Endothelial cell of umbilical vein (primary cell): ENCODE results near the gene ATG101. TPM values are rescaled to one million over a fixed set of nuclear protein-coding genes. Genes with fewer than 3 reads are reported as not detected.

ENCODE experiments used
- BruUV-seq: library from RNA; stranded (reverse); fragments of 400-500 nt; replicated peaks from 2 replicates; lab custom pipeline; 2021; lab: Mats Ljungman, UMichigan
- CTCF ChIA-PET: fragments of 300-600, 350-600 bp; sonication (Branson Sonifier 250); formaldehyde crosslinking; loops from one replicate; lab custom pipeline; 2021; ENCODE audit warnings: antibody characterized with exemption, inconsistent platforms; lab: Charles Lee
- POLR2A ChIA-PET: fragments of 300-600, 350-600 bp; sonication (Branson Sonifier 250); formaldehyde crosslinking; loops from one replicate; lab custom pipeline; 2021; ENCODE audit warnings: antibody characterized with exemption, inconsistent platforms; lab: Charles Lee
- DNase-seq: peaks from one replicate; pipeline ENCODE4 v3.0.0-alpha.2; 2011; ENCODE audit warnings: low read depth, low spot score
- FAIRE-seq: peaks from 2 replicates; lab custom pipeline; 2011; peaks lifted over from hg19 to GRCh38; lab: Jason Lieb, UNC
- H2AFZ ChIP-seq: 2 replicates; pipeline ENCODE4 v1.6.0; 2012; ENCODE audit warnings: low read depth, low read length, control low read depth, inconsistent platforms
- H3K27ac ChIP-seq: 2 replicates; pipeline ENCODE4 v1.5.1; 2011; ENCODE audit warnings: low read depth, mild to moderate bottlenecking, control low read depth, low read length, moderate library complexity; ENCODE audit not compliant: insufficient read depth
- H3K27me3 ChIP-seq, 2 experiments: 2 replicates each; pipeline versions ENCODE4 v1.6.0 to v1.6.1; 2011; ENCODE audit warnings: low read length in 2 of 2, mixed read lengths in 1 of 2; ENCODE audit not compliant: control insufficient read depth in 2 of 2, insufficient read depth in 2 of 2
- H3K36me3 ChIP-seq, 2 experiments: 2 replicates in 1 of 2; 3 replicates in 1 of 2; pipeline ENCODE4 v1.5.1; 2011; ENCODE audit warnings: low read length in 2 of 2, mild to moderate bottlenecking in 1 of 2, moderate library complexity in 1 of 2; ENCODE audit not compliant: control insufficient read depth in 2 of 2, insufficient read depth in 2 of 2; ENCODE audit errors: extremely low read depth in 1 of 2
- H3K4me1 ChIP-seq: 3 replicates; pipeline ENCODE4 v1.5.1; 2011; ENCODE audit warnings: mild to moderate bottlenecking, low read length; ENCODE audit not compliant: control insufficient read depth, insufficient read depth; ENCODE audit errors: extremely low read depth
- H3K4me2 ChIP-seq: 2 replicates; pipeline ENCODE4 v1.6.1; 2011; ENCODE audit warnings: low read length, control low read depth, mixed read lengths; ENCODE audit not compliant: insufficient read depth
- H3K4me3 ChIP-seq, 3 experiments: fragments of 200-600 bp in 1 of 3; sonication (generic), shearing (Covaris generic) in 1 of 3; replicated peaks in 1 of 3; 2 replicates each; pipeline ENCODE4 v1.5.1; 2011 to 2016; ENCODE audit warnings: control low read depth in 3 of 3, low read length in 3 of 3, mild to moderate bottlenecking in 2 of 3, inconsistent platforms in 1 of 3, low read depth in 1 of 3, moderate library complexity in 1 of 3; ENCODE audit not compliant: insufficient read depth in 1 of 3
- H3K79me2 ChIP-seq: 2 replicates; pipeline ENCODE4 v1.6.0; 2012; ENCODE audit warnings: low read length, inconsistent platforms; ENCODE audit not compliant: control insufficient read depth, insufficient read depth
- H3K9ac ChIP-seq: replicated peaks from 2 replicates; pipeline ENCODE3; 2011; ENCODE audit warnings: low read length, control low read depth; ENCODE audit not compliant: insufficient read depth; ENCODE audit errors: extremely low read depth
- H3K9me1 ChIP-seq: replicated peaks from 3 replicates; pipeline ENCODE4 v1.6.0; 2011; ENCODE audit warnings: mild to moderate bottlenecking, low read length; ENCODE audit not compliant: control insufficient read depth, insufficient read depth; ENCODE audit errors: extremely low read depth
- H3K9me3 ChIP-seq: replicated peaks from 2 replicates; pipeline ENCODE4 v1.5.1; 2012; ENCODE audit warnings: low read length, inconsistent platforms; ENCODE audit not compliant: control insufficient read depth, insufficient read depth
- H4K20me1 ChIP-seq: replicated peaks from 2 replicates; pipeline ENCODE3; 2011; ENCODE audit warnings: mild to moderate bottlenecking, low read length; ENCODE audit not compliant: control insufficient read depth, insufficient read depth; ENCODE audit errors: extremely low read depth
- CTCF ChIP-seq, 2 donors: IDR thresholded peaks; 1 replicate in 1 of 2; 2 replicates in 1 of 2; pipeline ENCODE4 v1.5.1; 2011; ENCODE audit warnings: low read length in 2 of 2, mild to moderate bottlenecking in 2 of 2, moderate library complexity in 2 of 2, control low read depth in 1 of 2, inconsistent platforms in 1 of 2, low read depth in 1 of 2; ENCODE audit not compliant: insufficient read depth in 1 of 2; ENCODE audit errors: extremely low read depth in 1 of 2
- EZH2 ChIP-seq: IDR thresholded peaks from 2 replicates; pipeline ENCODE4 v1.6.1; 2012; ENCODE audit warnings: borderline replicate concordance, low read depth, mild to moderate bottlenecking, moderate library complexity, low read length, inconsistent platforms; ENCODE audit not compliant: severe bottlenecking
- FOS ChIP-seq: IDR thresholded peaks from 2 replicates; pipeline ENCODE4 v1.6.1; 2011; ENCODE audit warnings: mild to moderate bottlenecking, low read length, moderate library complexity, borderline replicate concordance; ENCODE audit not compliant: insufficient read depth
- GATA2 ChIP-seq: IDR thresholded peaks from 2 replicates; pipeline ENCODE4 v1.7.0; 2011; ENCODE audit warnings: low read depth, mild to moderate bottlenecking, moderate library complexity, mixed read lengths, low read length; ENCODE audit not compliant: insufficient read length, insufficient read depth
- JUN ChIP-seq: IDR thresholded peaks from 2 replicates; pipeline ENCODE4 v1.6.1; 2011; ENCODE audit warnings: borderline replicate concordance, low read depth; ENCODE audit not compliant: insufficient read length, insufficient read depth
- MAX ChIP-seq: IDR thresholded peaks from 2 replicates; pipeline ENCODE4 v1.6.1; 2011; ENCODE audit not compliant: insufficient read depth, insufficient read length
- MYC ChIP-seq: IDR thresholded peaks from one replicate; pipeline ENCODE4 v1.6.1; 2011; ENCODE audit warnings: mild to moderate bottlenecking, low read depth, low read length
- POLR2A ChIP-seq: IDR thresholded peaks from 2 replicates; pipeline ENCODE4 v1.6.1; 2012; ENCODE audit warnings: low read depth, mild to moderate bottlenecking, control low read depth, low read length
- POLR2AphosphoS5 ChIP-seq: IDR thresholded peaks from 2 replicates; pipeline ENCODE4 v1.6.1; 2012; ENCODE audit warnings: low read depth, mild to moderate bottlenecking, control low read depth, low read length, moderate library complexity; ENCODE audit not compliant: insufficient read depth
- dilution Hi-C: fragments of 300-500 bp; cut with MboI; formaldehyde crosslinking; loops from one replicate; pipeline ENCODE4 v1.15.0; 2019; ENCODE audit warnings: low sequenced_read_pairs; ENCODE audit not compliant: extremely low pct_ligation_motif_present
- intact Hi-C: fragments of 100-400 bp; cut with micrococcal nuclease; formaldehyde crosslinking; loops from one replicate; pipeline ENCODE4 v1.10.0; 2022
- polyA plus RNA-seq, 4 experiments: library from polyadenylated mRNA; depleted of rRNA in 3 of 4; stranded (reverse) in 3 of 4; unstranded in 1 of 4; fragments of >200 nt; gene quantifications; 2 replicates each; pipeline versions ENCODE4 v1.2.1 to v1.2.3, GENCODE V29; 2011 to 2012; ENCODE audit warnings: missing spikeins in 1 of 4
- total RNA-seq: library from RNA; stranded (reverse); gene quantifications from 2 replicates; pipeline ENCODE4 v1.2.3, GENCODE V29; 2021

The ATG101 gene
- total and polyA plus RNA-seq, 2 donors (not counting 3 experiments of a cell fraction or from before 2014, with no cell fraction given), result 41.6 to 78.4 TPM

- ChIA-PET CTCF (interaction anchor here (1.3 to 7.8 kb wide), 2 partner anchors 90 to 96 kb away, joined by 6 to 163 read pairs; no protein-coding TSS in a partner anchor), POLR2A (no interaction called here)
- Histone ChIP-seq H3K4me1 (peaks cover 26% of the 10 kb centered on the region), H4K20me1 (no peaks in the 10 kb centered on the region), H3K9ac (no peak overlapping the region), H3K36me3 (no peaks in the 10 kb centered on the region), H3K79me2 (no peaks in the 10 kb centered on the region), H3K9me3 (no peaks in the 10 kb centered on the region), H3K27me3 (peaks cover 0 to 1% of the 10 kb centered on the region in 2 experiments), H2AFZ (no peak overlapping the region), H3K27ac (no peak overlapping the region), H3K9me1 (no peaks in the 10 kb centered on the region), H3K4me3 (no peak overlapping the region), H3K4me2 (no peak overlapping the region)
- dilution Hi-C loops (no loop called here), intact Hi-C loops (loop anchor here (10.0 kb wide), 1 partner anchor 882 kb away; the partner anchor contains the start of gene EIF4B)
- TF ChIP-seq MYC (no peak), POLR2AphosphoS5 (no peak), GATA2 (no peak)
- no peak for DNase-seq
- no TSS peak for BruUV-seq
- FAIRE-seq, result no peak
Observed at GRCh38 chr12:52122540-52122871, 52.7 kb downstream of the ATG101 start.

- H3K27ac ChIP-seq, result no peak overlapping the region
- dilution Hi-C loops, result no loop called here
- H3K9me3 ChIP-seq, result no peaks in the 10 kb centered on the region
- DNase-seq (no peak), FAIRE-seq (no peak)
- POLR2A ChIA-PET, result interaction anchor here (1.3 kb wide), 1 partner anchor 116 kb away, joined by 3 read pairs; the partner anchor contains the start of gene TAMALIN
- CTCF ChIA-PET, result interaction anchor here (1.0 to 7.8 kb wide), 3 partner anchors 90 to 205 kb away, joined by 3 to 163 read pairs (median 6); no protein-coding TSS in a partner anchor
- peaks cover 30% of the 10 kb centered on the region for H3K4me1 ChIP-seq
- H3K79me2 ChIP-seq, result no peaks in the 10 kb centered on the region
- H2AFZ ChIP-seq, result no peak overlapping the region
- TF ChIP-seq EZH2 (no peak), POLR2A (no peak), MYC (no peak), CTCF (IDR thresholded peaks at IDR 0.05; ENCODE audit: extremely low read depth in 1 of 2, insufficient read depth in 1 of 2, low read depth in 1 of 2, low read length in 2 of 2) (no peak), POLR2AphosphoS5 (no peak), JUN (no peak), GATA2 (no peak), FOS (no peak), MAX (no peak)
- H3K9ac ChIP-seq, result no peak overlapping the region
- H3K4me2 ChIP-seq, result no peak overlapping the region
- intact Hi-C loops, result loop anchor here (10.0 kb wide), 1 partner anchor 882 kb away; the partner anchor contains the start of gene EIF4B
- no peaks in the 10 kb centered on the region for H3K9me1 ChIP-seq
- H3K36me3 ChIP-seq, result no peaks in the 10 kb centered on the region
- H4K20me1 ChIP-seq, result no peaks in the 10 kb centered on the region
- H3K27me3 ChIP-seq, result peaks cover 0 to 1% of the 10 kb centered on the region in 2 experiments
- no TSS peak for BruUV-seq
- no peak overlapping the region for H3K4me3 ChIP-seq
Observed at GRCh38 chr12:52122904-52123303, 53.1 kb downstream of the ATG101 start.
